OCI-LY1 (cell line): ENCODE results near the gene CDC42BPB.

Experiments
- H2AFZ ChIP-seq: fragments of 200-600 bp; sonication (generic), shearing (Covaris generic); 2 replicates; pipeline ENCODE4 v1.6.0; 2014; ENCODE audit warnings: antibody characterized with exemption, mild to moderate bottlenecking, low read length
- H3F3A ChIP-seq: fragments of 200-600 bp; sonication (generic), shearing (Covaris generic); 2 replicates; pipeline ENCODE4 v1.6.0; 2014; ENCODE audit warnings: mild to moderate bottlenecking, antibody characterized with exemption, low read length, moderate library complexity; ENCODE audit not compliant: insufficient read depth
- H3K27ac ChIP-seq: fragments of 200-600 bp; sonication (generic); 2 replicates; pipeline ENCODE4 v1.5.1; 2014; ENCODE audit warnings: low read length, mixed run types, mild to moderate bottlenecking, low read depth; ENCODE audit not compliant: poor library complexity, severe bottlenecking
- H3K27me3 ChIP-seq: fragments of 200-600 bp; sonication (generic); 2 replicates; pipeline ENCODE4 v1.6.0; 2014; ENCODE audit warnings: antibody characterized with exemption, mild to moderate bottlenecking, low read length, moderate library complexity; ENCODE audit not compliant: insufficient read depth
- H3K36me3 ChIP-seq: fragments of 200-600 bp; sonication (generic); 2 replicates; pipeline ENCODE4 v1.6.1; 2014; ENCODE audit warnings: mild to moderate bottlenecking, antibody characterized with exemption, low read length, moderate library complexity, mixed read lengths; ENCODE audit not compliant: insufficient read depth
- H3K4me1 ChIP-seq: fragments of 200-600 bp; sonication (generic); 2 replicates; pipeline ENCODE4 v1.5.1; 2014; ENCODE audit warnings: mild to moderate bottlenecking, low read length, moderate library complexity; ENCODE audit not compliant: insufficient read depth, severe bottlenecking
- H3K4me2 ChIP-seq: fragments of 200-600 bp; sonication (generic), shearing (Covaris generic); 2 replicates; pipeline ENCODE4 v1.6.1; 2014; ENCODE audit warnings: low read length
- H3K4me3 ChIP-seq: fragments of 200-600 bp; sonication (generic); 2 replicates; pipeline ENCODE4 v1.5.1; 2014; ENCODE audit warnings: low read length, low read depth, mild to moderate bottlenecking, mixed read lengths; ENCODE audit not compliant: poor library complexity, severe bottlenecking
- H3K79me2 ChIP-seq: fragments of 200-600 bp; shearing (Covaris generic); 2 replicates; pipeline ENCODE4 v1.6.1; 2016; ENCODE audit warnings: mixed run types, low read length, mixed read lengths; ENCODE audit not compliant: insufficient read depth
- H3K9ac ChIP-seq: fragments of 200-600 bp; sonication (generic), shearing (Covaris generic); 2 replicates; pipeline ENCODE4 v1.6.1; 2014; ENCODE audit warnings: mild to moderate bottlenecking, low read length, mixed read lengths
- H3K9me2 ChIP-seq: fragments of 200-600 bp; sonication (generic), shearing (Covaris generic); 2 replicates; pipeline ENCODE4 v1.6.1; 2014; ENCODE audit warnings: low read depth, mild to moderate bottlenecking, low read length, mixed read lengths
- H3K9me3 ChIP-seq: fragments of 200-600 bp; shearing (Covaris generic); 2 replicates; pipeline ENCODE4 v1.6.1; 2014; ENCODE audit warnings: low read length, mixed read lengths
- H4K20me1 ChIP-seq: fragments of 200-600 bp; sonication (generic), shearing (Covaris generic); 2 replicates; pipeline ENCODE4 v1.6.0; 2016; ENCODE audit warnings: mild to moderate bottlenecking, low read length; ENCODE audit not compliant: insufficient read depth
- EZH2 ChIP-seq: fragments of 200-600 bp; sonication (generic), shearing (Covaris generic); IDR thresholded peaks from 2 replicates; pipeline ENCODE4 v1.8.0; 2017; ENCODE audit warnings: borderline replicate concordance, mixed run types, mild to moderate bottlenecking, antibody characterized with exemption, low read length, moderate library complexity, mixed read lengths
- TF ChIP-seq, protein P1 (sequence below): fragments of 200-600 bp; sonication (generic), shearing (Covaris generic); IDR thresholded peaks from 2 replicates; pipeline ENCODE4 v1.5.1; 2017; ENCODE audit warnings: mild to moderate bottlenecking, antibody characterized with exemption, low read length, moderate library complexity, mixed read lengths

CDC42BPB gene

DNA sequence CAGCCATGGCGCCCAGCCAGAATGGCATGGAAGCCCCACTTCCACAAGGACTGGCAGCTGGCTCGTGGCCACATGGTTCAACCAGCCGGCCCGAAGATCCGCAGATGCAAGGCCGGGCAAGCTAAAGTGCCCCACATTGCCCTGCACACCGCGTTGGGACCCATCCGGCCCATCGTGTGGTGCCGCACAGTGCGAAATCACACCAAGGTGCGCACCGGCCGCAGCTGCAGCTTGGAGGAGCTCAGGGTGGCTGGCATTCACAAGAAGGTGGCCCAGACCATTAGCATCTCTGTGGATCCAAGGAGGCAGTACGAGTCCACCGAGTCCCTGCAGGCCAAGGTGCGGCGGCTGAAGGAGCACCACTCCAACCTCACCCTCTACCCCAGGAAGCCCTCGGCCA lies 15.9 kb downstream of the CDC42BPB start:
- H3K9me3 ChIP-seq: peaks cover 15% of the 10 kb centered on the region
- no peaks in the 10 kb centered on the region; the same call in 1 of the 2 replicates for H3K27me3 ChIP-seq
- H3K36me3 ChIP-seq: peaks cover 12% of the 10 kb centered on the region
- H4K20me1 ChIP-seq: no peaks in the 10 kb centered on the region
- no peak overlapping the region for H3K4me2 ChIP-seq
- H3K9ac ChIP-seq: no peak overlapping the region
- no peaks in the 10 kb centered on the region for H3K9me2 ChIP-seq
- no peak overlapping the region for H3K4me3 ChIP-seq
- peaks cover 8% of the 10 kb centered on the region for H3K4me1 ChIP-seq
- no peak overlapping the region for H2AFZ ChIP-seq
- TF ChIP-seq, protein P1, sequence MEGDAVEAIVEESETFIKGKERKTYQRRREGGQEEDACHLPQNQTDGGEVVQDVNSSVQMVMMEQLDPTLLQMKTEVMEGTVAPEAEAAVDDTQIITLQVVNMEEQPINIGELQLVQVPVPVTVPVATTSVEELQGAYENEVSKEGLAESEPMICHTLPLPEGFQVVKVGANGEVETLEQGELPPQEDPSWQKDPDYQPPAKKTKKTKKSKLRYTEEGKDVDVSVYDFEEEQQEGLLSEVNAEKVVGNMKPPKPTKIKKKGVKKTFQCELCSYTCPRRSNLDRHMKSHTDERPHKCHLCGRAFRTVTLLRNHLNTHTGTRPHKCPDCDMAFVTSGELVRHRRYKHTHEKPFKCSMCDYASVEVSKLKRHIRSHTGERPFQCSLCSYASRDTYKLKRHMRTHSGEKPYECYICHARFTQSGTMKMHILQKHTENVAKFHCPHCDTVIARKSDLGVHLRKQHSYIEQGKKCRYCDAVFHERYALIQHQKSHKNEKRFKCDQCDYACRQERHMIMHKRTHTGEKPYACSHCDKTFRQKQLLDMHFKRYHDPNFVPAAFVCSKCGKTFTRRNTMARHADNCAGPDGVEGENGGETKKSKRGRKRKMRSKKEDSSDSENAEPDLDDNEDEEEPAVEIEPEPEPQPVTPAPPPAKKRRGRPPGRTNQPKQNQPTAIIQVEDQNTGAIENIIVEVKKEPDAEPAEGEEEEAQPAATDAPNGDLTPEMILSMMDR: no peak
- no peak for TF ChIP-seq EZH2
- H3K27ac ChIP-seq: no peak overlapping the region
- no peaks in the 10 kb centered on the region for H3F3A ChIP-seq
- no peaks in the 10 kb centered on the region for H3K79me2 ChIP-seq

DNA sequence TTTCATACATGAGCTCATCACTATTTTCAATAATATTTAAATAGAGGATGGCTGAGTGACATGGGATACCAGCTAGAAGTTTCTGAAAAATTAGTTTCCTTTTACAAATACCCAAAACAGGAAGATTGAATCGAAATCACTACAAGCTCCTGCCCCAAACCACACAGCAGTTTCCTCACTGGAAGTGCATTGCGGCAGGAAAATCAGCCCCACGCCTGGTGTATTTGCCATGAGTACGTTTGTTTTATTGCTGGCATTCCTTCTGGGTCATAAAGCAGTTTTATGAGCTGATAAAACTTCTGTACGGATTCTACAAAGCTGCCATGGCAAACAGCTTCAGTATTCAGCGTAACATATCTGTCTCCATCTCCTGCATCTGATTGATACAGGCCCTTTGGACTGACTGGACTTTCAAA lies 23.7 kb downstream of the CDC42BPB start:
- Histone ChIP-seq H3K79me2 (no peaks in the 10 kb centered on the region), H3K4me3 (no peak overlapping the region), H3K4me1 (no peaks in the 10 kb centered on the region), H3K9me3 (no peaks in the 10 kb centered on the region), H3K27ac (no peak overlapping the region), H4K20me1 (no peaks in the 10 kb centered on the region), H3F3A (no peaks in the 10 kb centered on the region), H3K9me2 (no peaks in the 10 kb centered on the region), H3K36me3 (no peaks in the 10 kb centered on the region; the same call in 1 of the 2 replicates), H3K27me3 (no peaks in the 10 kb centered on the region; the same call in 1 of the 2 replicates), H3K4me2 (no peak overlapping the region), H3K9ac (no peak overlapping the region), H2AFZ (no peak overlapping the region)
- TF ChIP-seq, protein P1: no peak
- TF ChIP-seq EZH2: no peak

DNA sequence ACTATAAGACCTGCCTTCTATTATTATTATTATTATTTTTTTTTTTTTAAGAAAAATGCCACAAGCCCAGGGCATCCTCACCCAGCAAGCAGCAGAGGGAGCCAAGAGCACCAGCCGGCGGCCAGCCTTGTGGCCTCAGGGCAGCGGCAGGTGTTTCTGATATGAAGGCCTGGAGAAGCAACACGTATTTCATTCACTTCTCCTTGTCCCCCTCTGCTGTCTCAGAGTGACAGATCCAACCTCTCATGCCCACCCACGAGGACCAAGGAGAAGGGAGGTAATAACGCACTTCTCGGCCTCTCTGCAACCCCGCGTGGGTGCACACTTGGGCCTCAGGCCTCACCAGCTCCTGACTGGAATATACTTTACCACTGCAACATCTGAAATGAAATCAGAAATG lies 25.4 kb downstream of the CDC42BPB start:
- H2AFZ ChIP-seq: no peak overlapping the region
- no peak for TF ChIP-seq EZH2
- TF ChIP-seq, protein P1: no peak
- no peaks in the 10 kb centered on the region for H3K4me1 ChIP-seq
- no peaks in the 10 kb centered on the region; the same call in 1 of the 2 replicates for H3K27me3 ChIP-seq
- no peaks in the 10 kb centered on the region for H3K79me2 ChIP-seq
- H3K9me2 ChIP-seq: no peaks in the 10 kb centered on the region
- no peak overlapping the region for H3K9ac ChIP-seq
- H4K20me1 ChIP-seq: no peaks in the 10 kb centered on the region
- H3F3A ChIP-seq: no peaks in the 10 kb centered on the region
- H3K36me3 ChIP-seq: no peaks in the 10 kb centered on the region; the same call in 1 of the 2 replicates
- no peaks in the 10 kb centered on the region for H3K9me3 ChIP-seq
- H3K4me2 ChIP-seq: no peak overlapping the region
- H3K4me3 ChIP-seq: no peak overlapping the region
- no peak overlapping the region for H3K27ac ChIP-seq
